PC-3 (cell line): ENCODE measurements around the gene MIEF1.

Experiments
- CTCF ChIP-seq: fragments of 300-600 bp; sonication (generic); conservative IDR thresholded peaks from 2 replicates; pipeline ENCODE4 v1.5.1; 2017; ENCODE audit warnings: antibody characterized with exemption, low read depth, mild to moderate bottlenecking, low read length
- EZH2 ChIP-seq: fragments of 300-600 bp; sonication (generic); IDR thresholded peaks from one replicate; pipeline ENCODE4 v1.6.1; 2017; ENCODE audit warnings: antibody characterized with exemption, mild to moderate bottlenecking, low read length; ENCODE audit not compliant: unreplicated experiment

GRCh38 chr22:39475337-39475736 lies 26.8 kb upstream of the MIEF1 start:
- TF ChIP-seq CTCF (no peak), EZH2 (no peak)
